HCT116 (cell line): Measurements from ENCODE around the gene OVCH2. TPM values are rescaled to one million over a fixed set of nuclear protein-coding genes. Genes with fewer than 3 reads are reported as not detected.

ENCODE experiments used
- ATAC-seq: fragments of 200-7000 bp; cut with Tn5 transposase; 2 replicates; pipeline ENCODE4 v1.9.1; 2020; ENCODE audit warnings: mild to moderate bottlenecking, moderate library complexity
- BruUV-seq: library from RNA; stranded (reverse); fragments of 400-500 nt; replicated peaks from 2 replicates; lab custom pipeline; 2021; lab: Mats Ljungman, UMichigan
- CTCF ChIA-PET: fragments of 300-600 bp; sonication (Branson Sonifier 250); formaldehyde crosslinking; loops from one replicate; lab custom pipeline; 2021; ENCODE audit warnings: antibody characterized with exemption; lab: Charles Lee
- POLR2A ChIA-PET: fragments of 300-600, 350-600 bp; sonication (Branson Sonifier 250); formaldehyde crosslinking; loops from one replicate; lab custom pipeline; 2021; ENCODE audit warnings: antibody characterized with exemption; lab: Charles Lee
- RAD21 ChIA-PET, 2 experiments: fragments of 300-600 bp; sonication (Branson Sonifier 250); formaldehyde crosslinking; loops; one replicate each; lab custom pipeline; 2023; ENCODE audit warnings: low total read pairs in 2 of 2; ENCODE audit not compliant: uncharacterized antibody in 2 of 2, unreplicated experiment in 2 of 2, low non-redundant PET in 1 of 2; lab: Charles Lee
- DNase-seq: peaks from one replicate; pipeline ENCODE4 v3.0.0-alpha.2; 2010; ENCODE audit warnings: low read depth, low spot score
- H2AFZ ChIP-seq: fragments of 200-600 bp; shearing (Covaris generic), sonication (generic); 2 replicates; pipeline ENCODE4 v1.6.1; 2017; ENCODE audit warnings: low read depth, mixed run types, mixed read lengths, antibody characterized with exemption, low read length; ENCODE audit not compliant: poor library complexity, severe bottlenecking
- H3K27ac ChIP-seq: 2 replicates; pipeline ENCODE4 v1.5.1; 2012; ENCODE audit warnings: low read depth, low read length
- H3K27me3 ChIP-seq: fragments of 200-600 bp; sonication (generic); 2 replicates; pipeline ENCODE4 v1.6.1; 2016; ENCODE audit warnings: mixed run types, low read length, mixed read lengths; ENCODE audit not compliant: insufficient read depth
- H3K36me3 ChIP-seq, 2 experiments: fragments of 200-500 bp in 1 of 2; fragments of 200-600 bp in 1 of 2; sonication (Bioruptor generic) in 1 of 2; sonication (generic) in 1 of 2; 2 replicates each; pipeline versions ENCODE4 v1.5.1 to v1.6.1; 2014 to 2016; ENCODE audit warnings: low read length in 2 of 2, inconsistent platforms in 1 of 2, mixed read lengths in 1 of 2, mixed run types in 1 of 2; ENCODE audit not compliant: insufficient read depth in 2 of 2, control insufficient read depth in 1 of 2
- H3K4me1 ChIP-seq, 2 experiments: fragments of 200-600 bp in 1 of 2; sonication (generic) in 1 of 2; 2 replicates each; pipeline versions ENCODE4 v1.5.1 to v1.6.1; 2012 to 2017; ENCODE audit warnings: low read length in 2 of 2, inconsistent platforms in 1 of 2, mild to moderate bottlenecking in 1 of 2, mixed read lengths in 1 of 2, mixed run types in 1 of 2, moderate library complexity in 1 of 2; ENCODE audit not compliant: insufficient read depth in 2 of 2, control insufficient read depth in 1 of 2
- H3K4me2 ChIP-seq: fragments of 200-600 bp; sonication (generic); 2 replicates; pipeline ENCODE4 v1.6.1; 2017; ENCODE audit warnings: mixed run types, low read length, mixed read lengths
- H3K4me3 ChIP-seq, 2 experiments: fragments of 200-600 bp in 1 of 2; sonication (generic) in 1 of 2; replicated peaks in 1 of 2; 2 replicates each; pipeline ENCODE4 v1.5.1; 2011 to 2016; ENCODE audit warnings: low read length in 2 of 2, control low read depth in 1 of 2, low read depth in 1 of 2, mild to moderate bottlenecking in 1 of 2, mixed read lengths in 1 of 2, mixed run types in 1 of 2
- H3K79me2 ChIP-seq: fragments of 200-600 bp; sonication (generic); 2 replicates; pipeline ENCODE4 v1.6.1; 2017; ENCODE audit warnings: mild to moderate bottlenecking, mixed run types, low read length, moderate library complexity, mixed read lengths; ENCODE audit not compliant: insufficient read depth
- H3K9ac ChIP-seq: fragments of 200-600 bp; sonication (generic); 2 replicates; pipeline ENCODE4 v1.6.1; 2016; ENCODE audit warnings: low read length, mixed read lengths
- H3K9me2 ChIP-seq: fragments of 200-600 bp; sonication (generic), shearing (Covaris generic); 2 replicates; pipeline ENCODE4 v1.6.1; 2017; ENCODE audit warnings: mixed run types, mild to moderate bottlenecking, moderate library complexity; ENCODE audit not compliant: insufficient read depth
- H3K9me3 ChIP-seq, 2 experiments: fragments of 200-500 bp in 1 of 2; fragments of 200-600 bp in 1 of 2; sonication (Bioruptor generic) in 1 of 2; sonication (generic) in 1 of 2; 2 replicates each; pipeline ENCODE4 v1.6.1; 2014 to 2017; ENCODE audit warnings: low read length in 2 of 2, mixed read lengths in 2 of 2, inconsistent platforms in 1 of 2, low read depth in 1 of 2, mild to moderate bottlenecking in 1 of 2, mixed run types in 1 of 2, moderate library complexity in 1 of 2; ENCODE audit not compliant: control insufficient read depth in 1 of 2, insufficient read depth in 1 of 2
- H4K20me1 ChIP-seq: fragments of 200-600 bp; sonication (generic), shearing (Covaris generic); 2 replicates; pipeline ENCODE4 v1.6.1; 2017; ENCODE audit warnings: mixed run types, mild to moderate bottlenecking, moderate library complexity; ENCODE audit not compliant: insufficient read depth
- ATF3 ChIP-seq: IDR thresholded peaks from 2 replicates; pipeline ENCODE4 v1.6.1; 2012
- CEBPB ChIP-seq: IDR thresholded peaks from 2 replicates; pipeline ENCODE4 v1.6.1; 2012; ENCODE audit warnings: low read depth
- CTCF ChIP-seq, 3 experiments: fragments of 200-600 bp in 1 of 3; sonication (generic) in 1 of 3; IDR thresholded peaks in 2 of 3; conservative IDR thresholded peaks in 1 of 3; 2 replicates each; pipeline ENCODE4 v1.5.1; 2012 to 2017; ENCODE audit warnings: low read depth in 2 of 3, low read length in 2 of 3, antibody characterized with exemption in 1 of 3, borderline replicate concordance in 1 of 3, control low read depth in 1 of 3, mild to moderate bottlenecking in 1 of 3, mixed read lengths in 1 of 3, mixed run types in 1 of 3, moderate library complexity in 1 of 3; ENCODE audit not compliant: insufficient read depth in 1 of 3
- EGR1 ChIP-seq: IDR thresholded peaks from 2 replicates; pipeline ENCODE4 v1.6.1; 2012; ENCODE audit warnings: low read depth
- ELF1 ChIP-seq: IDR thresholded peaks from 2 replicates; pipeline ENCODE4 v1.6.1; 2012; ENCODE audit warnings: low read depth, borderline replicate concordance
- EZH2 ChIP-seq: fragments of 200-600 bp; sonication (generic); IDR thresholded peaks from 2 replicates; pipeline ENCODE4 v1.6.1; 2017; ENCODE audit warnings: antibody characterized with exemption, mixed run types
- EZH2phosphoT487 ChIP-seq: fragments of 200-600 bp; IDR thresholded peaks from 2 replicates; pipeline ENCODE4 v1.6.1; 2018; ENCODE audit warnings: antibody characterized with exemption, borderline replicate concordance
- FOSL1 ChIP-seq: IDR thresholded peaks from 2 replicates; pipeline ENCODE4 v1.6.1; 2012; ENCODE audit warnings: low read depth
- MAX ChIP-seq: IDR thresholded peaks from 2 replicates; pipeline ENCODE4 v1.6.1; 2012
- POLR2A ChIP-seq: IDR thresholded peaks from 2 replicates; pipeline ENCODE4 v1.7.0; 2011; ENCODE audit warnings: borderline replicate concordance; ENCODE audit not compliant: insufficient read depth, insufficient read length; ENCODE audit errors: extremely low read depth
- POLR2AphosphoS5 ChIP-seq: IDR thresholded peaks from 2 replicates; pipeline ENCODE4 v1.6.1; 2011; ENCODE audit warnings: mild to moderate bottlenecking, low read depth, low read length, moderate library complexity
- RAD21 ChIP-seq: IDR thresholded peaks from 2 replicates; pipeline ENCODE4 v1.6.1; 2012; ENCODE audit warnings: low read depth, mild to moderate bottlenecking
- SIN3A ChIP-seq: IDR thresholded peaks from 2 replicates; pipeline ENCODE4 v1.6.1; 2012; ENCODE audit warnings: low read depth
- SP1 ChIP-seq: IDR thresholded peaks from 2 replicates; pipeline ENCODE4 v1.6.1; 2012; ENCODE audit warnings: low read depth
- SRF ChIP-seq: IDR thresholded peaks from 2 replicates; pipeline ENCODE4 v1.6.1; 2012; ENCODE audit warnings: low read depth
- TCF7L2 ChIP-seq: IDR thresholded peaks from 2 replicates; pipeline ENCODE4 v1.7.0; 2011; ENCODE audit warnings: borderline replicate concordance, inconsistent platforms; ENCODE audit not compliant: insufficient read depth, insufficient read length; ENCODE audit errors: extremely low read depth
- YY1 ChIP-seq: IDR thresholded peaks from 2 replicates; pipeline ENCODE4 v1.6.1; 2011; ENCODE audit warnings: low read length, low read depth, moderate library complexity, mild to moderate bottlenecking; ENCODE audit not compliant: insufficient replicate concordance; ENCODE audit errors: extremely low read depth
- ZFX ChIP-seq: fragments of 450-650 bp; IDR thresholded peaks from 2 replicates; pipeline ENCODE4 v1.6.1; 2017
- ZNF274 ChIP-seq: fragments of 200-500 bp; sonication (Bioruptor generic); IDR thresholded peaks from 2 replicates; pipeline ENCODE4 v1.6.1; 2014; ENCODE audit warnings: mild to moderate bottlenecking, low read depth, low read length, inconsistent platforms
- intact Hi-C: fragments of 100-400 bp; cut with micrococcal nuclease; formaldehyde crosslinking; loops from 2 replicates; pipeline ENCODE4 v1.10.0; 2022
- total RNA-seq: library from RNA; stranded (reverse); gene quantifications from one replicate; pipeline ENCODE4 v1.2.1, GENCODE V29; 2021; ENCODE audit not compliant: unreplicated experiment

The OVCH2 gene
- total RNA-seq, 1 experiment from 2014 or later, result not detected

- TF ChIP-seq ATF3 (no peak), ELF1 (no peak), SIN3A (no peak), YY1 (no peak), POLR2A (no peak), SRF (no peak), POLR2AphosphoS5 (no peak)
- TF ChIP-seq, all 23 proteins: peak for 0
These were observed 29.2 kb downstream of the OVCH2 start (continued) for GRCh38 chr11:7677071-7677470.

DNA sequence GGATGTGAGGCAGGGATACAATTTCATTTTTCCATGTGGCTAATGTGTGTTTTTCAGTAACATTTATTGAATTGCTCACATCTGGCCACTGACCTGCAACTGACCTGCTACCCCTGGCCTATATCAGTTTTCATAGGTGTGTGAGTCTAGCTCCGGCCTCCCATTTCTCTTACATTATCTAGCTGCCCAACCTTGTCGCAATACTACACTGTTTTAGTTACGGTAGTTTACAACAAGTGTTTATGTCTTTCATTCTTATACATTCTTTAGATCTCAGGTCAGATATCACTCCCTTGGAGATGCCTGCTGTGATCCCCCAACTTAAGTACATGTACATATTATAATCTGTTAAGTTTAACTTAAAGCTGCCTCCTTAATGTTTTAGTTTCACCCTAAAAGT is 30.6 kb downstream of the OVCH2 start:
- DNase-seq (no peak), ATAC-seq (no peak)
- H3K9me3 ChIP-seq, result no peaks in the 10 kb centered on the region
- ChIA-PET RAD21 (no interaction called here), CTCF (no interaction called here), POLR2A (no interaction called here)
- H3K4me2 ChIP-seq, result no peak overlapping the region
- no TSS peak for BruUV-seq
- H3K79me2 ChIP-seq, result no peaks in the 10 kb centered on the region
- intact Hi-C loops, result no loop called here
- peaks cover 21% of the 10 kb centered on the region; the same call in 1 of the 2 replicates for H3K27me3 ChIP-seq
- H3K36me3 ChIP-seq, result no peaks in the 10 kb centered on the region
- H3K4me1 ChIP-seq, result peaks cover 10 to 29% of the 10 kb centered on the region in 2 experiments
- no peak overlapping the region for H3K4me3 ChIP-seq
- H3K27ac ChIP-seq, result no peak overlapping the region
- no peak overlapping the region for H2AFZ ChIP-seq
- H3K9me2 ChIP-seq, result no peaks in the 10 kb centered on the region
- no peaks in the 10 kb centered on the region for H4K20me1 ChIP-seq
- TF ChIP-seq RAD21, result no peak
- no peak for TF ChIP-seq FOSL1
- TF ChIP-seq TCF7L2, result no peak
- no peak for TF ChIP-seq CEBPB
- no peak for TF ChIP-seq MAX
- no peak for TF ChIP-seq EZH2phosphoT487
- TF ChIP-seq CTCF (IDR thresholded peaks at IDR 0.05 in 2 of 3, conservative IDR thresholded peaks at IDR 0.05 in 1 of 3; ENCODE audit: borderline replicate concordance in 1 of 3, insufficient read depth in 1 of 3, low read depth in 2 of 3, low read length in 2 of 3), result no peak
- no peak for TF ChIP-seq ZFX
- TF ChIP-seq SRF, result no peak
- TF ChIP-seq POLR2AphosphoS5, result no peak
- TF ChIP-seq SIN3A, result no peak
- TF ChIP-seq ZNF274, result no peak
- TF ChIP-seq ELF1, result no peak
- TF ChIP-seq EGR1, result no peak
- TF ChIP-seq SP1, result no peak
- TF ChIP-seq YY1, result no peak
- no peak for TF ChIP-seq EZH2
- TF ChIP-seq, all 23 proteins: peak for 0
- H3K9ac ChIP-seq, result no peak overlapping the region
